Astrocyte of the spinal cord (primary cell): Measurements from ENCODE around the gene LRRC40.
A peak's percentile ranks its signal among the peaks of the same experiment; 100 is the strongest.

Experiments used
- DNase-seq: peaks from one replicate; pipeline ENCODE4 v3.0.0; 2011; ENCODE audit warnings: low read depth, low spot score
- H3K4me3 ChIP-seq: 2 replicates; pipeline ENCODE4 v1.5.1; 2011; ENCODE audit warnings: low read depth, mild to moderate bottlenecking, low read length, moderate library complexity
- CTCF ChIP-seq: IDR thresholded peaks from 2 replicates; pipeline ENCODE4 v1.5.1; 2012; ENCODE audit warnings: low read depth, mild to moderate bottlenecking, low read length, inconsistent platforms
- in situ Hi-C: cut with HindIII; loops from 2 replicates; pipeline ENCODE4 v1.10.0; 2017; ENCODE audit warnings: low sequenced_read_pairs

The LRRC40 gene

GRCh38 chr1:70205434-70206118, at the start of gene LRRC40:
Gene LRRC40 (minus strand): TSS chr1:70205579. CDS start chr1:70205540, 39 bp downstream.
- peak; percentile 97 for DNase-seq
- in situ Hi-C loops = no loop called here
- H3K4me3 ChIP-seq = peak within 1 kb of the TSS; percentile 100
- no peak for TF ChIP-seq CTCF

GRCh38 chr1:70248729-70249128, 43.4 kb upstream of the LRRC40 start:
- DNase-seq = no peak
- in situ Hi-C loops = no loop called here
- no peak for TF ChIP-seq CTCF
- H3K4me3 ChIP-seq = no peak overlapping the region

- in situ Hi-C loops = no loop called here
- no peak for TF ChIP-seq CTCF
- H3K4me3 ChIP-seq = no peak overlapping the region
- DNase-seq = no peak
These were observed 42.4 kb upstream of the LRRC40 start for GRCh38 chr1:70247768-70248167.

GRCh38 chr1:70247122-70247521, 41.7 kb upstream of the LRRC40 start:
- in situ Hi-C loops = no loop called here
- no peak for DNase-seq
- no peak for TF ChIP-seq CTCF
- no peak overlapping the region for H3K4me3 ChIP-seq

GRCh38 chr1:70239940-70240339, 34.6 kb upstream of the LRRC40 start:
- no peak overlapping the region for H3K4me3 ChIP-seq
- no peak for DNase-seq
- TF ChIP-seq CTCF = no peak
- in situ Hi-C loops = no loop called here

GRCh38 chr1:70234733-70235132, 29.4 kb upstream of the LRRC40 start:
- in situ Hi-C loops = no loop called here
- no peak overlapping the region for H3K4me3 ChIP-seq
- no peak for TF ChIP-seq CTCF
- DNase-seq = no peak

GRCh38 chr1:70231475-70231874, 26.1 kb upstream of the LRRC40 start:
- no peak overlapping the region for H3K4me3 ChIP-seq
- TF ChIP-seq CTCF = no peak
- DNase-seq = no peak
- in situ Hi-C loops = no loop called here
